Testis (tissue), 2 donors: Measurements from ENCODE around the gene SMR3A.

Experiments
- POLR2A ChIP-seq: fragments of 450-650 bp; IDR thresholded peaks from one replicate; pipeline ENCODE4 v1.6.1; 2017; ENCODE audit warnings: antibody characterized with exemption, mild to moderate bottlenecking, moderate library complexity
- TF ChIP-seq, protein P1 (sequence below), 3 experiments: fragments of 450-650 bp in 2 of 3; fragments of 200-600 bp in 1 of 3; sonication (generic) in 1 of 3; IDR thresholded peaks; one replicate each; pipeline ENCODE4 v1.5.1; 2016 to 2019; ENCODE audit warnings: antibody characterized with exemption in 3 of 3, mild to moderate bottlenecking in 2 of 3, moderate library complexity in 1 of 3

DNA sequence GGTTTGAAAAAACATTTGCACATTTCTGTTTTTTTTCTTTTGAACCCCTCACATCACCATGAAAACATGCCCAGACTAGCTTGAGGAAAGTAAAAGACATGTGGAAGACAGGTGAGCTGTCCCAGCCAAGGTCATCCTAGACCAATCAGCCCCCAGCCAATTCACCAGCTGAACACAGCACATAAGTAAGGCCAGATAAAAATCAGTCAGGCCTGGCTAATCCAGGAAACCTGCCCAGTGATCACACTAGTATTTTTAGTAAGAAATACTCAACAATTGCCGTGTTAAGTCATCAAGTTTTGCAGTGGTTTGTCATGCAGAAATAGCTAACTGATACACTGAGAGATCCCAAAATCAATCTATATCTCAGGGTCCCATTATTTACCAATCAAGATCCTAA is 4.4 kb upstream of the SMR3A start:
- TF ChIP-seq POLR2A: no peak
- TF ChIP-seq, protein P1, sequence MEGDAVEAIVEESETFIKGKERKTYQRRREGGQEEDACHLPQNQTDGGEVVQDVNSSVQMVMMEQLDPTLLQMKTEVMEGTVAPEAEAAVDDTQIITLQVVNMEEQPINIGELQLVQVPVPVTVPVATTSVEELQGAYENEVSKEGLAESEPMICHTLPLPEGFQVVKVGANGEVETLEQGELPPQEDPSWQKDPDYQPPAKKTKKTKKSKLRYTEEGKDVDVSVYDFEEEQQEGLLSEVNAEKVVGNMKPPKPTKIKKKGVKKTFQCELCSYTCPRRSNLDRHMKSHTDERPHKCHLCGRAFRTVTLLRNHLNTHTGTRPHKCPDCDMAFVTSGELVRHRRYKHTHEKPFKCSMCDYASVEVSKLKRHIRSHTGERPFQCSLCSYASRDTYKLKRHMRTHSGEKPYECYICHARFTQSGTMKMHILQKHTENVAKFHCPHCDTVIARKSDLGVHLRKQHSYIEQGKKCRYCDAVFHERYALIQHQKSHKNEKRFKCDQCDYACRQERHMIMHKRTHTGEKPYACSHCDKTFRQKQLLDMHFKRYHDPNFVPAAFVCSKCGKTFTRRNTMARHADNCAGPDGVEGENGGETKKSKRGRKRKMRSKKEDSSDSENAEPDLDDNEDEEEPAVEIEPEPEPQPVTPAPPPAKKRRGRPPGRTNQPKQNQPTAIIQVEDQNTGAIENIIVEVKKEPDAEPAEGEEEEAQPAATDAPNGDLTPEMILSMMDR (IDR thresholded peaks at IDR 0.05): no peak
